Panc1 (cell line): ENCODE data around the gene KCNK10. TPM values are rescaled to one million over a fixed set of nuclear protein-coding genes. Genes with fewer than 3 reads are reported as not detected.

Experiments
- ATAC-seq: fragments of 200-7000 bp; cut with Tn5 transposase; 2 replicates; pipeline ENCODE4 v1.9.1; 2020; ENCODE audit warnings: mild to moderate bottlenecking, moderate library complexity
- BruUV-seq: library from RNA; stranded (reverse); fragments of 400-500 nt; replicated peaks from 2 replicates; lab custom pipeline; 2021; lab: Mats Ljungman, UMichigan
- CTCF ChIA-PET: fragments of 300-600 bp; sonication (Branson Sonifier 250); formaldehyde crosslinking; loops from one replicate; lab custom pipeline; 2022; ENCODE audit warnings: antibody characterized with exemption; lab: Charles Lee
- POLR2A ChIA-PET: fragments of 300-600 bp; sonication (Branson Sonifier 250); formaldehyde crosslinking; loops from one replicate; lab custom pipeline; 2022; ENCODE audit warnings: antibody characterized with exemption; lab: Charles Lee
- DNase-seq: peaks from one replicate; pipeline ENCODE4 v3.0.0-alpha.2; 2010; ENCODE audit warnings: low read depth, low spot score
- H3K27ac ChIP-seq: 2 replicates; pipeline ENCODE4 v1.5.1; 2011; ENCODE audit warnings: mild to moderate bottlenecking, low read length, inconsistent platforms
- H3K27me3 ChIP-seq: fragments of 200-500 bp; sonication (Bioruptor generic); 2 replicates; pipeline ENCODE4 v1.6.0; 2014; ENCODE audit warnings: low read length, inconsistent platforms; ENCODE audit not compliant: control insufficient read depth, insufficient read depth
- H3K36me3 ChIP-seq: fragments of 200-500 bp; sonication (Bioruptor generic); 2 replicates; pipeline ENCODE4 v1.5.1; 2014; ENCODE audit warnings: inconsistent platforms, mild to moderate bottlenecking, low read length, moderate library complexity; ENCODE audit not compliant: control insufficient read depth, insufficient read depth
- H3K4me1 ChIP-seq: 2 replicates; pipeline ENCODE4 v1.5.1; 2011; ENCODE audit warnings: inconsistent platforms, mild to moderate bottlenecking, low read length, moderate library complexity; ENCODE audit not compliant: control insufficient read depth, insufficient read depth
- H3K4me3 ChIP-seq, 2 experiments: 2 replicates each; pipeline ENCODE4 v1.5.1; 2011 to 2012; ENCODE audit warnings: low read depth in 2 of 2, low read length in 2 of 2, mild to moderate bottlenecking in 2 of 2, inconsistent platforms in 1 of 2, moderate library complexity in 1 of 2
- H3K9me3 ChIP-seq: fragments of 200-500 bp; sonication (Bioruptor generic); 2 replicates; pipeline ENCODE4 v1.5.1; 2014; ENCODE audit warnings: low read depth, mild to moderate bottlenecking, inconsistent platforms, low read length, moderate library complexity; ENCODE audit not compliant: control insufficient read depth, insufficient read depth
- POLR2AphosphoS5 ChIP-seq: IDR thresholded peaks from 2 replicates; pipeline ENCODE4 v1.6.1; 2012; ENCODE audit warnings: mild to moderate bottlenecking, low read depth, low read length, moderate library complexity
- SIN3A ChIP-seq: IDR thresholded peaks from 2 replicates; pipeline ENCODE4 v1.6.1; 2012; ENCODE audit warnings: low read depth, mild to moderate bottlenecking, low read length, moderate library complexity, borderline replicate concordance; ENCODE audit not compliant: insufficient read depth
- TCF7L2 ChIP-seq: IDR thresholded peaks from 2 replicates; pipeline ENCODE4 v1.6.1; 2011; ENCODE audit warnings: mild to moderate bottlenecking, low read depth, low read length, inconsistent platforms
- in situ Hi-C: cut with HindIII; loops from 2 replicates; pipeline ENCODE4 v1.10.0; 2016; ENCODE audit warnings: low sequenced_read_pairs, low pct_unique_long_range_greater_than_20kb
- intact Hi-C: fragments of 100-400 bp; cut with micrococcal nuclease; formaldehyde crosslinking; loops from one replicate; pipeline ENCODE4 v1.10.0; 2022; ENCODE audit not compliant: unreplicated experiment
- total RNA-seq: library from RNA; stranded (reverse); gene quantifications from one replicate; pipeline ENCODE4 v1.2.1, GENCODE V29; 2021; ENCODE audit not compliant: unreplicated experiment
- TF ChIP-seq, protein P1 (sequence below), 2 experiments: IDR thresholded peaks; 2 replicates each; pipeline ENCODE4 v1.6.1; 2011 to 2012; ENCODE audit warnings: low read depth in 2 of 2, control low read depth in 1 of 2, low read length in 1 of 2, mild to moderate bottlenecking in 1 of 2, moderate library complexity in 1 of 2; ENCODE audit not compliant: insufficient read depth in 1 of 2
- TF ChIP-seq, protein P2 (sequence below): fragments of 450-650 bp; IDR thresholded peaks from 2 replicates; pipeline ENCODE4 v1.5.1; 2017; ENCODE audit warnings: mild to moderate bottlenecking

The KCNK10 gene
- total RNA-seq, 1 experiment from 2014 or later, result 0.28 TPM

- in situ Hi-C loops, result no loop called here
- TF ChIP-seq, protein P1, sequence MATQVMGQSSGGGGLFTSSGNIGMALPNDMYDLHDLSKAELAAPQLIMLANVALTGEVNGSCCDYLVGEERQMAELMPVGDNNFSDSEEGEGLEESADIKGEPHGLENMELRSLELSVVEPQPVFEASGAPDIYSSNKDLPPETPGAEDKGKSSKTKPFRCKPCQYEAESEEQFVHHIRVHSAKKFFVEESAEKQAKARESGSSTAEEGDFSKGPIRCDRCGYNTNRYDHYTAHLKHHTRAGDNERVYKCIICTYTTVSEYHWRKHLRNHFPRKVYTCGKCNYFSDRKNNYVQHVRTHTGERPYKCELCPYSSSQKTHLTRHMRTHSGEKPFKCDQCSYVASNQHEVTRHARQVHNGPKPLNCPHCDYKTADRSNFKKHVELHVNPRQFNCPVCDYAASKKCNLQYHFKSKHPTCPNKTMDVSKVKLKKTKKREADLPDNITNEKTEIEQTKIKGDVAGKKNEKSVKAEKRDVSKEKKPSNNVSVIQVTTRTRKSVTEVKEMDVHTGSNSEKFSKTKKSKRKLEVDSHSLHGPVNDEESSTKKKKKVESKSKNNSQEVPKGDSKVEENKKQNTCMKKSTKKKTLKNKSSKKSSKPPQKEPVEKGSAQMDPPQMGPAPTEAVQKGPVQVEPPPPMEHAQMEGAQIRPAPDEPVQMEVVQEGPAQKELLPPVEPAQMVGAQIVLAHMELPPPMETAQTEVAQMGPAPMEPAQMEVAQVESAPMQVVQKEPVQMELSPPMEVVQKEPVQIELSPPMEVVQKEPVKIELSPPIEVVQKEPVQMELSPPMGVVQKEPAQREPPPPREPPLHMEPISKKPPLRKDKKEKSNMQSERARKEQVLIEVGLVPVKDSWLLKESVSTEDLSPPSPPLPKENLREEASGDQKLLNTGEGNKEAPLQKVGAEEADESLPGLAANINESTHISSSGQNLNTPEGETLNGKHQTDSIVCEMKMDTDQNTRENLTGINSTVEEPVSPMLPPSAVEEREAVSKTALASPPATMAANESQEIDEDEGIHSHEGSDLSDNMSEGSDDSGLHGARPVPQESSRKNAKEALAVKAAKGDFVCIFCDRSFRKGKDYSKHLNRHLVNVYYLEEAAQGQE (IDR thresholded peaks at IDR 0.05; ENCODE audit: insufficient read depth in 1 of 2, low read depth in 2 of 2, low read length in 1 of 2), result no peak
- TF ChIP-seq TCF7L2 (no peak), SIN3A (no peak), POLR2AphosphoS5 (no peak)
- TF ChIP-seq, protein P2, sequence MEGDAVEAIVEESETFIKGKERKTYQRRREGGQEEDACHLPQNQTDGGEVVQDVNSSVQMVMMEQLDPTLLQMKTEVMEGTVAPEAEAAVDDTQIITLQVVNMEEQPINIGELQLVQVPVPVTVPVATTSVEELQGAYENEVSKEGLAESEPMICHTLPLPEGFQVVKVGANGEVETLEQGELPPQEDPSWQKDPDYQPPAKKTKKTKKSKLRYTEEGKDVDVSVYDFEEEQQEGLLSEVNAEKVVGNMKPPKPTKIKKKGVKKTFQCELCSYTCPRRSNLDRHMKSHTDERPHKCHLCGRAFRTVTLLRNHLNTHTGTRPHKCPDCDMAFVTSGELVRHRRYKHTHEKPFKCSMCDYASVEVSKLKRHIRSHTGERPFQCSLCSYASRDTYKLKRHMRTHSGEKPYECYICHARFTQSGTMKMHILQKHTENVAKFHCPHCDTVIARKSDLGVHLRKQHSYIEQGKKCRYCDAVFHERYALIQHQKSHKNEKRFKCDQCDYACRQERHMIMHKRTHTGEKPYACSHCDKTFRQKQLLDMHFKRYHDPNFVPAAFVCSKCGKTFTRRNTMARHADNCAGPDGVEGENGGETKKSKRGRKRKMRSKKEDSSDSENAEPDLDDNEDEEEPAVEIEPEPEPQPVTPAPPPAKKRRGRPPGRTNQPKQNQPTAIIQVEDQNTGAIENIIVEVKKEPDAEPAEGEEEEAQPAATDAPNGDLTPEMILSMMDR, result no peak
- Histone ChIP-seq H3K36me3 (no peaks in the 10 kb centered on the region), H3K4me1 (no peaks in the 10 kb centered on the region), H3K27ac (no peak overlapping the region), H3K4me3 (no peak overlapping the region), H3K27me3 (no peaks in the 10 kb centered on the region; the same call in 1 of the 2 replicates), H3K9me3 (no peaks in the 10 kb centered on the region)
- ChIA-PET POLR2A (no interaction called here), CTCF (no interaction called here)
- intact Hi-C loops, result no loop called here
- no TSS peak for BruUV-seq
- ATAC-seq, result no peak
- no peak for DNase-seq
Observed at GRCh38 chr14:88228522-88229236, 94.4 kb downstream of the KCNK10 start.

GRCh38 chr14:88227693-88228092, 95.4 kb downstream of the KCNK10 start:
- no TSS peak for BruUV-seq

More at GRCh38 chr14:88227693-88228092, 95.4 kb downstream of the KCNK10 start:
- no peak for DNase-seq
- no peak overlapping the region for H3K4me3 ChIP-seq
- no peaks in the 10 kb centered on the region for H3K36me3 ChIP-seq
- H3K9me3 ChIP-seq, result no peaks in the 10 kb centered on the region
- H3K4me1 ChIP-seq, result no peaks in the 10 kb centered on the region
- ChIA-PET CTCF (no interaction called here), POLR2A (no interaction called here)
- intact Hi-C loops, result no loop called here
- H3K27me3 ChIP-seq, result no peaks in the 10 kb centered on the region; the same call in 1 of the 2 replicates
- ATAC-seq, result no peak
- TF ChIP-seq SIN3A (no peak), POLR2AphosphoS5 (no peak), TCF7L2 (no peak)
- TF ChIP-seq, protein P2, result no peak
- TF ChIP-seq, protein P1 (IDR thresholded peaks at IDR 0.05; ENCODE audit: insufficient read depth in 1 of 2, low read depth in 2 of 2, low read length in 1 of 2), result no peak
- no peak overlapping the region for H3K27ac ChIP-seq
- in situ Hi-C loops, result no loop called here
